ENCODE measurements around the gene ENTPD5.
"Not testable (repeated sequence)": the region's sequence is repeated elsewhere in the genome, so short reads cannot be mapped to it uniquely, and the experiment has no call there.

The ENTPD5 gene

GRCh38 chr14:73998726-73999125, 20.4 kb downstream of the ENTPD5 start:
- DNase-seq, result no peak

GRCh38 chr14:73997944-73998447, 21.1 kb downstream of the ENTPD5 start:
- DNase-seq, result no peak

GRCh38 chr14:73997108-73997943, 21.8 kb downstream of the ENTPD5 start:
- no peak for DNase-seq

GRCh38 chr14:73996731-73997107, 22.4 kb downstream of the ENTPD5 start:
- no peak for DNase-seq

GRCh38 chr14:73995977-73996378, 23.1 kb downstream of the ENTPD5 start:
- no peak for DNase-seq

GRCh38 chr14:73994926-73995325, 24.2 kb downstream of the ENTPD5 start:
- not testable (repeated sequence) for DNase-seq

- no peak for DNase-seq
Observed at GRCh38 chr14:73991092-73991491, 28.0 kb downstream of the ENTPD5 start.

- not testable (repeated sequence) for DNase-seq
Observed at GRCh38 chr14:73988656-73989055, 30.4 kb downstream of the ENTPD5 start.

GRCh38 chr14:73988065-73988464, 31.0 kb downstream of the ENTPD5 start:
- DNase-seq, result no peak

GRCh38 chr14:73977896-73978295, 41.2 kb downstream of the ENTPD5 start:
- no peak for DNase-seq

GRCh38 chr14:73976125-73976524, 43.0 kb downstream of the ENTPD5 start:
- no peak for DNase-seq

- DNase-seq, result no peak
Observed at GRCh38 chr14:73973497-73973896, 45.6 kb downstream of the ENTPD5 start.

- no peak for DNase-seq
Observed at GRCh38 chr14:73968885-73969284, 50.2 kb downstream of the ENTPD5 start.

- no peak for DNase-seq
Observed at GRCh38 chr14:73965216-73965615, 53.9 kb downstream of the ENTPD5 start.

- no peak for DNase-seq
Observed at GRCh38 chr14:73961192-73961591, 57.9 kb downstream of the ENTPD5 start.

- no peak for DNase-seq
Observed at GRCh38 chr14:73958591-73958990, 60.5 kb downstream of the ENTPD5 start.

- no peak for DNase-seq
Observed at GRCh38 chr14:73955674-73956073, 63.4 kb downstream of the ENTPD5 start.

- no peak for DNase-seq
Observed at GRCh38 chr14:73953731-73954130, 65.4 kb downstream of the ENTPD5 start.

GRCh38 chr14:73949752-73950734, 69.0 kb downstream of the ENTPD5 start, which contains the start of the genes COQ6 and FAM161B:
Gene COQ6, plus strand, starts transcription at chr14:73950302. Its CDS starts 31 bp downstream, at chr14:73950333.
Gene FAM161B, minus strand, starts transcription at chr14:73950094. Its CDS starts 68 bp downstream, at chr14:73950026.
- peak; percentile 95 for DNase-seq

GRCh38 chr14:73945159-73945670, 73.9 kb downstream of the ENTPD5 start:
- no peak for DNase-seq

GRCh38 chr14:73944432-73945158, 74.5 kb downstream of the ENTPD5 start:
- no peak for DNase-seq

- no peak for DNase-seq
Observed at GRCh38 chr14:73943083-73943482, 76.0 kb downstream of the ENTPD5 start.
